IMR-90 (cell line): ENCODE data around the gene ARHGAP36. TPM values are rescaled to one million over a fixed set of nuclear protein-coding genes. Genes with fewer than 3 reads are reported as not detected.

Experiments used
- ATAC-seq: fragments of 200-7000 bp; cut with Tn5 transposase; 2 replicates; pipeline ENCODE4 v1.9.1; 2020; ENCODE audit warnings: low read depth, mild to moderate bottlenecking, moderate library complexity
- BruUV-seq: library from RNA; stranded (reverse); fragments of 400-500 nt; replicated peaks from 2 replicates; lab custom pipeline; 2021; lab: Mats Ljungman, UMichigan
- CTCF ChIA-PET: fragments of 300-600 bp; formaldehyde crosslinking; extraction: SDS; loops from one replicate; lab custom pipeline; 2021; ENCODE audit warnings: antibody characterized with exemption; lab: Yijun Ruan, JAX
- POLR2A ChIA-PET: fragments of 300-600 bp; sonication (Branson Sonifier 250); formaldehyde crosslinking; loops from one replicate; lab custom pipeline; 2022; ENCODE audit warnings: antibody characterized with exemption; ENCODE audit not compliant: unreplicated experiment; lab: Charles Lee
- DNase-seq: peaks from one replicate; pipeline ENCODE4 v3.0.0; 2013
- H2AFZ ChIP-seq: replicated peaks from 2 replicates; pipeline ENCODE3; 2013; ENCODE audit warnings: low read length, mild to moderate bottlenecking; ENCODE audit not compliant: poor library complexity
- H2AK5ac ChIP-seq: 2 replicates; pipeline ENCODE4 v1.6.1; 2013; ENCODE audit warnings: low read depth, low read length, inconsistent platforms
- H2AK9ac ChIP-seq: replicated peaks from 2 replicates; pipeline ENCODE3; 2013; ENCODE audit warnings: mild to moderate bottlenecking, low read depth, low read length, moderate library complexity; ENCODE audit not compliant: poor library complexity
- H2BK120ac ChIP-seq: 2 replicates; pipeline ENCODE4 v1.6.1; 2013; ENCODE audit warnings: low read depth, low read length, inconsistent platforms
- H2BK15ac ChIP-seq: 3 replicates; pipeline ENCODE4 v1.6.1; 2013; ENCODE audit warnings: low read depth, low read length, inconsistent platforms
- H2BK20ac ChIP-seq: 2 replicates; pipeline ENCODE4 v1.6.1; 2013; ENCODE audit warnings: low read depth, mild to moderate bottlenecking, inconsistent platforms, low read length, moderate library complexity
- H2BK5ac ChIP-seq: 2 replicates; pipeline ENCODE4 v1.6.1; 2013; ENCODE audit warnings: mild to moderate bottlenecking, low read depth, low read length, inconsistent platforms; ENCODE audit not compliant: poor library complexity, severe bottlenecking
- H3K14ac ChIP-seq: replicated peaks from 2 replicates; pipeline ENCODE4 v1.6.1; 2013; ENCODE audit warnings: low read depth, low read length, inconsistent platforms
- H3K18ac ChIP-seq: 2 replicates; pipeline ENCODE4 v1.6.1; 2013; ENCODE audit warnings: low read depth, low read length, control low read depth
- H3K23ac ChIP-seq: 2 replicates; pipeline ENCODE4 v1.6.1; 2013; ENCODE audit warnings: low read depth, low read length, inconsistent platforms
- H3K27ac ChIP-seq: 2 replicates; pipeline ENCODE4 v1.5.1; 2013; ENCODE audit warnings: mild to moderate bottlenecking, control low read depth, low read length; ENCODE audit not compliant: insufficient read depth
- H3K27me3 ChIP-seq: 2 replicates; pipeline ENCODE4 v1.6.1; 2013; ENCODE audit warnings: low read length; ENCODE audit not compliant: control insufficient read depth, insufficient read depth
- H3K36me3 ChIP-seq: 2 replicates; pipeline ENCODE4 v1.6.1; 2013; ENCODE audit warnings: low read length, mixed read lengths; ENCODE audit not compliant: control insufficient read depth, insufficient read depth
- H3K4ac ChIP-seq: 2 replicates; pipeline ENCODE4 v1.6.1; 2013; ENCODE audit warnings: low read depth, low read length, inconsistent platforms
- H3K4me1 ChIP-seq: 2 replicates; pipeline ENCODE4 v1.6.1; 2013; ENCODE audit warnings: low read length, mixed read lengths; ENCODE audit not compliant: control insufficient read depth, insufficient read depth
- H3K4me2 ChIP-seq: 2 replicates; pipeline ENCODE4 v1.6.1; 2013; ENCODE audit warnings: low read depth, mild to moderate bottlenecking, control low read depth, low read length, moderate library complexity
- H3K4me3 ChIP-seq: 2 replicates; pipeline ENCODE4 v1.5.1; 2013; ENCODE audit warnings: low read depth, mild to moderate bottlenecking, control low read depth, low read length, moderate library complexity; ENCODE audit not compliant: insufficient read depth
- H3K56ac ChIP-seq: 2 replicates; pipeline ENCODE4 v1.6.1; 2013; ENCODE audit warnings: low read length, inconsistent platforms; ENCODE audit not compliant: insufficient read depth; ENCODE audit errors: extremely low read depth
- H3K79me1 ChIP-seq, 2 experiments: 2 replicates each; pipeline ENCODE4 v1.6.1; 2013; ENCODE audit warnings: low read length in 2 of 2, inconsistent platforms in 1 of 2, low read depth in 1 of 2
- H3K9ac ChIP-seq: 2 replicates; pipeline ENCODE4 v1.6.1; 2013; ENCODE audit warnings: low read depth, low read length, control low read depth
- H3K9me1 ChIP-seq: 2 replicates; pipeline ENCODE4 v1.6.1; 2013; ENCODE audit warnings: low read length, inconsistent platforms; ENCODE audit not compliant: insufficient read depth
- H3K9me3 ChIP-seq: 2 replicates; pipeline ENCODE4 v1.6.1; 2013; ENCODE audit warnings: low read length; ENCODE audit not compliant: control insufficient read depth, insufficient read depth
- H4K20me1 ChIP-seq: 2 replicates; pipeline ENCODE4 v1.6.1; 2013; ENCODE audit warnings: low read length, inconsistent platforms; ENCODE audit not compliant: insufficient read depth
- H4K5ac ChIP-seq: 2 replicates; pipeline ENCODE4 v1.6.1; 2013; ENCODE audit warnings: mild to moderate bottlenecking, low read depth, low read length, control low read depth
- H4K8ac ChIP-seq, 2 experiments: 2 replicates each; pipeline ENCODE4 v1.6.1; 2013; ENCODE audit warnings: low read depth in 2 of 2, low read length in 2 of 2, control low read depth in 1 of 2, inconsistent platforms in 1 of 2
- H4K91ac ChIP-seq: 2 replicates; pipeline ENCODE4 v1.6.1; 2013; ENCODE audit warnings: low read depth, low read length, inconsistent platforms; ENCODE audit not compliant: insufficient read depth
- MAFK ChIP-seq: IDR thresholded peaks from 2 replicates; pipeline ENCODE4 v1.6.1; 2012; ENCODE audit warnings: low read depth, low read length, improper control_type of control experiment
- NFE2L2 ChIP-seq: fragments of 150-350 bp; IDR thresholded peaks from 2 replicates; pipeline ENCODE4 v1.6.1; 2016; ENCODE audit warnings: low read depth, mild to moderate bottlenecking, low read length
- POLR2A ChIP-seq: IDR thresholded peaks from 2 replicates; pipeline ENCODE4 v1.6.1; 2012; ENCODE audit warnings: mild to moderate bottlenecking, low read depth, low read length
- RFX5 ChIP-seq: IDR thresholded peaks from 2 replicates; pipeline ENCODE4 v1.8.0; 2012; ENCODE audit warnings: low read depth, mild to moderate bottlenecking, low read length, moderate library complexity
- SMC3 ChIP-seq: fragments of 150-350 bp; IDR thresholded peaks from 2 replicates; pipeline ENCODE4 v1.6.1; 2016; ENCODE audit warnings: low read depth, mild to moderate bottlenecking, antibody characterized with exemption, low read length, moderate library complexity
- USF2 ChIP-seq: fragments of 150-350 bp; IDR thresholded peaks from 2 replicates; pipeline ENCODE4 v1.6.1; 2017; ENCODE audit warnings: mild to moderate bottlenecking, antibody characterized with exemption, low read length, low read depth
- WGBS, 2 experiments: methylation state at CpG; one replicate each; pipeline versions ENCODE4 v1.1.5 to v1.1.7; 2013; ENCODE audit warnings: missing lambda C conversion rate in 2 of 2; ENCODE audit not compliant: insufficient read length in 1 of 2; ENCODE audit errors: extremely low coverage in 2 of 2; 5-methylcytosine and 5-hydroxymethylcytosine counted together
- dilution Hi-C: fragments of 300-500 bp; cut with HindIII; formaldehyde crosslinking; loops from one replicate; pipeline ENCODE4 v1.14.3; 2018; ENCODE audit warnings: low sequenced_read_pairs; ENCODE audit not compliant: unreplicated experiment
- in situ Hi-C: fragments of 300-500 bp; cut with MboI; formaldehyde crosslinking; loops from 3 replicates; pipeline ENCODE4 v1.14.3; 2019; ENCODE audit warnings: low sequenced_read_pairs, inconsistent platforms, mixed read lengths
- intact Hi-C: fragments of 100-400 bp; cut with micrococcal nuclease; formaldehyde crosslinking; loops from 2 replicates; pipeline ENCODE4 v1.10.0; 2022
- polyA plus RNA-seq, 3 experiments: library from polyadenylated mRNA; depleted of rRNA; stranded (reverse); fragments of >200 nt; gene quantifications; 2 replicates each; pipeline ENCODE4 v1.2.3, GENCODE V29; 2012; ENCODE audit warnings: low replicate concordance in 1 of 3
- total RNA-seq: library from RNA; depleted of rRNA; stranded (reverse); fragments of >200 nt; gene quantifications from 2 replicates; pipeline ENCODE4 v1.2.3, GENCODE V29; 2012

The ARHGAP36 gene
- total and polyA plus RNA-seq, 2 of the 4 experiments (the other 2 are of a cell fraction) = not detected

GRCh38 chrX:131136776-131137175, 78.6 kb downstream of the ARHGAP36 start:
- no peak overlapping the region for H4K8ac ChIP-seq
- in situ Hi-C loops = no loop called here
- no peak overlapping the region for H2AK5ac ChIP-seq
- no peak overlapping the region for H2BK120ac ChIP-seq
- H3K79me1 ChIP-seq = no peaks in the 10 kb centered on the region
- H3K9ac ChIP-seq = no peak overlapping the region
- no peak overlapping the region for H3K4me2 ChIP-seq
- ChIA-PET CTCF (no interaction called here), POLR2A (no interaction called here)
- dilution Hi-C loops = no loop called here
- H3K9me3 ChIP-seq = peaks cover 4% of the 10 kb centered on the region; the same call in 1 of the 2 replicates
- no peak overlapping the region for H2BK5ac ChIP-seq
- no peak overlapping the region for H2BK20ac ChIP-seq
- 100% methylated on average over 5 of the region's 27 CpGs; no CpG with 5 or more reads in 1 of the 2 experiments for WGBS, 2 experiments
- no peak overlapping the region for H3K18ac ChIP-seq
- DNase-seq (no peak), ATAC-seq (no peak)
- H4K5ac ChIP-seq = no peak overlapping the region
- H3K27me3 ChIP-seq = no peaks in the 10 kb centered on the region
- H2BK15ac ChIP-seq = no peak overlapping the region
- BruUV-seq = no TSS peak
- TF ChIP-seq MAFK (no peak), NFE2L2 (no peak), POLR2A (no peak), SMC3 (no peak), RFX5 (no peak), USF2 (no peak)
- H3K27ac ChIP-seq = no peak overlapping the region
- no peaks in the 10 kb centered on the region for H4K20me1 ChIP-seq
- no peak overlapping the region for H4K91ac ChIP-seq
- H2AFZ ChIP-seq = no peak overlapping the region
- no peak overlapping the region for H3K4me3 ChIP-seq
- no peak overlapping the region for H3K4ac ChIP-seq
- H3K9me1 ChIP-seq = no peaks in the 10 kb centered on the region
- no peak overlapping the region for H3K14ac ChIP-seq
- no peaks in the 10 kb centered on the region for H3K4me1 ChIP-seq
- no peak overlapping the region for H3K23ac ChIP-seq
- no peak overlapping the region for H2AK9ac ChIP-seq
- H3K36me3 ChIP-seq = no peaks in the 10 kb centered on the region
- H3K56ac ChIP-seq = no peak overlapping the region
- intact Hi-C loops = no loop called here
